T-cell (primary cell): Measurements from ENCODE around the gene NRROS. TPM values are rescaled to one million over a fixed set of nuclear protein-coding genes. Genes with fewer than 3 reads are reported as not detected.
A peak's percentile ranks its signal among the peaks of the same experiment; 100 is the strongest.

Source experiments
- ATAC-seq, 4 experiments: fragments of 200-7000 bp in 3 of 4; fragments of 150-1000 bp in 1 of 4; cut with Tn5 transposase; replicated peaks in 1 of 4; 1 replicate in 3 of 4; 2 replicates in 1 of 4; pipeline ENCODE4 v1.10.0; 2021; ENCODE audit warnings: moderate library complexity in 3 of 4, mild to moderate bottlenecking in 2 of 4, moderate number of reproducible peaks in 1 of 4
- CTCF ChIA-PET, 2 donors: fragments of 300-600 bp; sonication (Branson Sonifier 250); formaldehyde crosslinking; loops; one replicate each; lab custom pipeline; 2022; ENCODE audit warnings: antibody characterized with exemption in 2 of 2; lab: Charles Lee
- POLR2A ChIA-PET, 2 donors: fragments of 300-600 bp; sonication (Branson Sonifier 250); formaldehyde crosslinking; loops; one replicate each; lab custom pipeline; 2022; ENCODE audit warnings: antibody characterized with exemption in 2 of 2; lab: Charles Lee
- DNase-seq, 35 experiments: peaks; one replicate each; pipeline versions ENCODE4 v3.0.0 to v3.0.0-alpha.2; 2013 to 2023
- H3K27ac ChIP-seq: one replicate; pipeline ENCODE4 v1.5.1; 2013; ENCODE audit warnings: low read length
- H3K27me3 ChIP-seq, 2 experiments: replicated peaks in 1 of 2; 1 replicate in 1 of 2; 2 replicates in 1 of 2; pipeline versions ENCODE4 v1.6.1 to v1.7.0; 2013; ENCODE audit warnings: low read length in 1 of 2, mixed read lengths in 1 of 2; ENCODE audit not compliant: control insufficient read depth in 2 of 2, insufficient read depth in 2 of 2; ENCODE audit errors: extremely low read depth in 1 of 2
- H3K36me3 ChIP-seq, 2 donors: 1 replicate in 1 of 2; 2 replicates in 1 of 2; pipeline versions ENCODE4 v1.6.1 to v1.7.0; 2013; ENCODE audit warnings: low read length in 1 of 2; ENCODE audit not compliant: control insufficient read depth in 2 of 2, insufficient read depth in 1 of 2; ENCODE audit errors: extremely low read depth in 1 of 2
- H3K4me1 ChIP-seq, 2 experiments: 1 replicate in 1 of 2; 2 replicates in 1 of 2; pipeline versions ENCODE4 v1.6.1 to v1.7.0; 2013; ENCODE audit warnings: low read length in 2 of 2, mixed read lengths in 1 of 2; ENCODE audit not compliant: insufficient read depth in 2 of 2, control insufficient read depth in 1 of 2; ENCODE audit errors: extremely low read depth in 1 of 2
- H3K4me3 ChIP-seq, 2 donors: 1 replicate in 1 of 2; 2 replicates in 1 of 2; pipeline versions ENCODE4 v1.5.1 to v1.7.0; 2013; ENCODE audit warnings: mild to moderate bottlenecking in 2 of 2, low read length in 1 of 2, moderate library complexity in 1 of 2; ENCODE audit not compliant: control insufficient read depth in 1 of 2; ENCODE audit errors: extremely low read depth in 1 of 2
- H3K9me3 ChIP-seq: 2 replicates; pipeline ENCODE4 v1.7.0; 2013
- H3K27ac Mint-ChIP-seq, 2 donors: one replicate each; pipeline ENCODE4 v1.8.0; 2020 to 2021; ENCODE audit warnings: mild to moderate bottlenecking in 2 of 2, mixed read lengths in 2 of 2
- H3K27me3 Mint-ChIP-seq, 2 donors: one replicate each; pipeline ENCODE4 v1.8.0; 2021 to 2022; ENCODE audit warnings: mixed read lengths in 2 of 2
- H3K36me3 Mint-ChIP-seq: one replicate; pipeline ENCODE4 v1.8.0; 2021; ENCODE audit warnings: mixed read lengths
- H3K4me1 Mint-ChIP-seq, 3 donors: one replicate each; pipeline ENCODE4 v1.8.0; 2020 to 2022; ENCODE audit warnings: mixed read lengths in 3 of 3, mild to moderate bottlenecking in 1 of 3
- H3K4me3 Mint-ChIP-seq, 3 donors: one replicate each; pipeline ENCODE4 v1.8.0; 2020 to 2022; ENCODE audit warnings: mild to moderate bottlenecking in 3 of 3, mixed read lengths in 3 of 3, moderate library complexity in 3 of 3
- H3K9me3 Mint-ChIP-seq, 3 donors: one replicate each; pipeline ENCODE4 v1.8.0; 2020 to 2022; ENCODE audit warnings: mixed read lengths in 3 of 3
- WGBS: methylation state at CpG from one replicate; pipeline ENCODE4 v1.1.5; 2013; ENCODE audit warnings: missing lambda C conversion rate; ENCODE audit not compliant: insufficient coverage; 5-methylcytosine and 5-hydroxymethylcytosine counted together
- total RNA-seq, 35 experiments: library from RNA in 6 of 35; stranded (reverse) in 6 of 35; fragments of 120-200 nt in 1 of 35; gene quantifications; one replicate each; pipeline versions ENCODE4 v1.2.1 to v1.2.4 and lab custom pipeline; 2013 to 2026

NRROS gene
- total RNA-seq, 5 donors from 2014 or later (not counting 1 experiment from before 2014, with no cell fraction given): 7.6 to 16.8 (median 15.6) TPM

- H3K9me3 Mint-ChIP-seq: no peaks in the 10 kb centered on the region
- H3K4me3 Mint-ChIP-seq: no peak overlapping the region
- H3K27ac Mint-ChIP-seq: peak overlapping the region in 1 of 2 donors; percentile 24
- H3K9me3 ChIP-seq: no peaks in the 10 kb centered on the region
- H3K27ac ChIP-seq: no peak overlapping the region
- 93% methylated on average over 7 of the region's 12 CpGs for WGBS
- ATAC-seq (no peak), DNase-seq (no peak)
- CTCF ChIA-PET: interaction anchor here in 1 of 2 donors (0.5 to 1.3 kb wide), 3 partner anchors 22 to 1997 kb away, joined by 3 read pairs; no protein-coding TSS in a partner anchor
- H3K4me3 ChIP-seq: no peak overlapping the region
- H3K27me3 Mint-ChIP-seq: no peaks in the 10 kb centered on the region
- peaks cover 0 to 22% of the 10 kb centered on the region in 2 experiments for H3K4me1 ChIP-seq
- H3K36me3 Mint-ChIP-seq: peaks cover 32% of the 10 kb centered on the region
- H3K36me3 ChIP-seq: peaks cover 11 to 61% of the 10 kb centered on the region in 2 donors
- POLR2A ChIA-PET: interaction anchor here in 1 of 2 donors (0.6 kb wide), 1 partner anchor 21 kb away, joined by 3 read pairs; no protein-coding TSS in a partner anchor
- no peaks in the 10 kb centered on the region for H3K27me3 ChIP-seq
- peaks cover 14 to 32% (median 31%) of the 10 kb centered on the region in 3 donors for H3K4me1 Mint-ChIP-seq
Measured at GRCh38 chr3:196654006-196654734, 14.7 kb downstream of the NRROS start.

GRCh38 chr3:196654735-196655090 is 15.2 kb downstream of the NRROS start:
- H3K4me3 Mint-ChIP-seq: no peak overlapping the region
- Histone ChIP-seq H3K4me1 (peaks cover 0 to 20% of the 10 kb centered on the region in 2 experiments), H3K4me3 (no peak overlapping the region), H3K36me3 (peaks cover 15 to 63% of the 10 kb centered on the region in 2 donors), H3K27ac (no peak overlapping the region), H3K9me3 (no peaks in the 10 kb centered on the region), H3K27me3 (no peaks in the 10 kb centered on the region)
- DNase-seq (no peak), ATAC-seq (no peak)
- peaks cover 14 to 31% (median 30%) of the 10 kb centered on the region in 3 donors for H3K4me1 Mint-ChIP-seq
- H3K36me3 Mint-ChIP-seq: peaks cover 36% of the 10 kb centered on the region
- ChIA-PET CTCF (no interaction called here), POLR2A (no interaction called here)
- H3K27me3 Mint-ChIP-seq: no peaks in the 10 kb centered on the region
- H3K9me3 Mint-ChIP-seq: no peaks in the 10 kb centered on the region
- no peak overlapping the region for H3K27ac Mint-ChIP-seq
- 100% methylated on average over 6 of the region's 7 CpGs for WGBS

- Mint-ChIP-seq H3K9me3 (no peaks in the 10 kb centered on the region), H3K4me3 (no peak overlapping the region), H3K27ac (no peak overlapping the region), H3K4me1 (peaks cover 11 to 28% (median 26%) of the 10 kb centered on the region in 3 donors), H3K36me3 (peaks cover 37% of the 10 kb centered on the region), H3K27me3 (no peaks in the 10 kb centered on the region)
- ATAC-seq: no peak
- H3K9me3 ChIP-seq: no peaks in the 10 kb centered on the region
- 97% methylated on average over 9 of the region's 12 CpGs for WGBS
- H3K36me3 ChIP-seq: peaks cover 23 to 67% of the 10 kb centered on the region in 2 donors
- DNase-seq: no peak
- no peak overlapping the region for H3K4me3 ChIP-seq
- ChIA-PET CTCF (no interaction called here), POLR2A (interaction anchor here in 1 of 2 donors (0.7 kb wide), 1 partner anchor 365 kb away, joined by 3 read pairs; no protein-coding TSS in a partner anchor)
- H3K27ac ChIP-seq: no peak overlapping the region
- no peaks in the 10 kb centered on the region for H3K27me3 ChIP-seq
- peaks cover 0 to 16% of the 10 kb centered on the region in 2 experiments for H3K4me1 ChIP-seq
Measured at GRCh38 chr3:196655496-196655895, 16.0 kb downstream of the NRROS start.

GRCh38 chr3:196656213-196656612 is 16.7 kb downstream of the NRROS start:
- no peak for DNase-seq
- Histone ChIP-seq H3K9me3 (no peaks in the 10 kb centered on the region), H3K4me1 (peaks cover 0 to 9% of the 10 kb centered on the region in 2 experiments), H3K27me3 (no peaks in the 10 kb centered on the region), H3K4me3 (no peak overlapping the region), H3K36me3 (peaks cover 25 to 75% of the 10 kb centered on the region in 2 donors), H3K27ac (no peak overlapping the region)
- POLR2A ChIA-PET: interaction anchor here in 1 of 2 donors (0.7 kb wide), 1 partner anchor 366 kb away, joined by 3 read pairs; no protein-coding TSS in a partner anchor
- H3K4me1 Mint-ChIP-seq: peaks cover 4 to 20% (median 19%) of the 10 kb centered on the region in 3 donors
- peaks cover 38% of the 10 kb centered on the region for H3K36me3 Mint-ChIP-seq
- no peaks in the 10 kb centered on the region for H3K27me3 Mint-ChIP-seq
- no peak overlapping the region for H3K27ac Mint-ChIP-seq
- WGBS: no CpG with 5 or more reads among the region's 5 CpGs
- CTCF ChIA-PET: interaction anchor here in 1 of 2 donors (0.6 kb wide), 1 partner anchor 12 kb away, joined by 7 read pairs; no protein-coding TSS in a partner anchor
- no peak overlapping the region for H3K4me3 Mint-ChIP-seq
- no peak for ATAC-seq
- no peaks in the 10 kb centered on the region for H3K9me3 Mint-ChIP-seq

- ChIA-PET POLR2A (interaction anchor here in 1 of 2 donors (0.6 kb wide), 1 partner anchor 202 kb away, joined by 3 read pairs; no protein-coding TSS in a partner anchor), CTCF (interaction anchor here in 1 of 2 donors (0.7 kb wide), 1 partner anchor 50 kb away, joined by 10 read pairs; no protein-coding TSS in a partner anchor)
- 97% methylated on average over 35 of the region's 35 CpGs for whole genome bisulfite sequencing
- DNase-seq: no peak
- no peaks in the 10 kb centered on the region for H3K27me3 ChIP-seq
- Mint-ChIP-seq H3K27me3 (no peaks in the 10 kb centered on the region), H3K27ac (no peak overlapping the region), H3K4me1 (no peaks in the 10 kb centered on the region), H3K4me3 (no peak overlapping the region), H3K36me3 (peaks cover 32% of the 10 kb centered on the region), H3K9me3 (no peaks in the 10 kb centered on the region)
- H3K36me3 ChIP-seq: peaks cover 20 to 61% of the 10 kb centered on the region in 2 donors
- ATAC-seq: no peak
- H3K27ac ChIP-seq: no peak overlapping the region
- H3K9me3 ChIP-seq: no peaks in the 10 kb centered on the region
- H3K4me1 ChIP-seq: no peaks in the 10 kb centered on the region
- H3K4me3 ChIP-seq: no peak overlapping the region
Measured at GRCh38 chr3:196659901-196660351, 20.4 kb downstream of the NRROS start.

GRCh38 chr3:196660381-196661166 is 21.1 kb downstream of the NRROS start:
- Histone ChIP-seq H3K4me1 (no peaks in the 10 kb centered on the region), H3K4me3 (no peak overlapping the region), H3K27me3 (no peaks in the 10 kb centered on the region), H3K9me3 (no peaks in the 10 kb centered on the region), H3K27ac (no peak overlapping the region), H3K36me3 (peaks cover 20 to 57% of the 10 kb centered on the region in 2 donors)
- ChIA-PET CTCF (no interaction called here), POLR2A (interaction anchor here in 1 of 2 donors (0.6 kb wide), 1 partner anchor 203 kb away, joined by 3 read pairs; no protein-coding TSS in a partner anchor)
- Mint-ChIP-seq H3K27me3 (no peaks in the 10 kb centered on the region), H3K27ac (no peak overlapping the region), H3K36me3 (peaks cover 29% of the 10 kb centered on the region), H3K9me3 (no peaks in the 10 kb centered on the region), H3K4me3 (no peak overlapping the region), H3K4me1 (no peaks in the 10 kb centered on the region)
- ATAC-seq (no peak), DNase-seq (no peak)
- 95% methylated on average over 27 of the region's 32 CpGs for WGBS
